Cardiac muscle cell (in vitro differentiated cells and primary cell): ENCODE data around the gene TLCD1. TPM values are rescaled to one million over a fixed set of nuclear protein-coding genes. Genes with fewer than 3 reads are reported as not detected.

Experiments
- DNase-seq, 2 donors: peaks; one replicate each; pipeline versions ENCODE4 v3.0.0 to v3.0.0-alpha.2; 2010 to 2017; ENCODE audit warnings: low read depth in 1 of 2, low spot score in 1 of 2
- H3K27ac ChIP-seq: fragments of 200-600 bp; sonication (generic); 2 replicates; pipeline ENCODE4 v1.5.1; 2016
- H3K27me3 ChIP-seq: fragments of 200-600 bp; sonication (generic); 2 replicates; pipeline ENCODE4 v1.6.0; 2016; ENCODE audit warnings: control low read depth
- H3K36me3 ChIP-seq: fragments of 200-600 bp; sonication (generic); 2 replicates; pipeline ENCODE4 v1.5.1; 2016; ENCODE audit warnings: control low read depth
- H3K4me1 ChIP-seq: fragments of 200-600 bp; sonication (generic); 2 replicates; pipeline ENCODE4 v1.8.1; 2017; ENCODE audit warnings: low read depth, mild to moderate bottlenecking, mixed run types
- H3K4me3 ChIP-seq: fragments of 200-600 bp; sonication (generic); 2 replicates; pipeline ENCODE4 v1.5.1; 2016; ENCODE audit warnings: mild to moderate bottlenecking
- H3K9me3 ChIP-seq: fragments of 200-600 bp; sonication (generic); 2 replicates; pipeline ENCODE4 v1.5.1; 2017; ENCODE audit warnings: low read depth, mild to moderate bottlenecking, control low read depth
- CTCF ChIP-seq: IDR thresholded peaks from 2 replicates; pipeline ENCODE4 v1.5.1; 2012; ENCODE audit warnings: low read depth, mild to moderate bottlenecking, low read length
- polyA plus RNA-seq: library from polyadenylated mRNA; unstranded; fragments of >200 nt; fragmentation: Nextera tagmentation; extraction: Ambion mirVana; gene quantifications from 2 replicates; pipeline ENCODE4 v1.2.1, GENCODE V29; 2016
- total RNA-seq: library from RNA; depleted of rRNA; stranded (reverse); fragments of >200 nt; gene quantifications from 2 replicates; pipeline ENCODE4 v1.2.3, GENCODE V29; 2016

TLCD1 gene
- total and polyA plus RNA-seq, 2 experiments from 2014 or later: 3.0 to 15.4 TPM

DNA sequence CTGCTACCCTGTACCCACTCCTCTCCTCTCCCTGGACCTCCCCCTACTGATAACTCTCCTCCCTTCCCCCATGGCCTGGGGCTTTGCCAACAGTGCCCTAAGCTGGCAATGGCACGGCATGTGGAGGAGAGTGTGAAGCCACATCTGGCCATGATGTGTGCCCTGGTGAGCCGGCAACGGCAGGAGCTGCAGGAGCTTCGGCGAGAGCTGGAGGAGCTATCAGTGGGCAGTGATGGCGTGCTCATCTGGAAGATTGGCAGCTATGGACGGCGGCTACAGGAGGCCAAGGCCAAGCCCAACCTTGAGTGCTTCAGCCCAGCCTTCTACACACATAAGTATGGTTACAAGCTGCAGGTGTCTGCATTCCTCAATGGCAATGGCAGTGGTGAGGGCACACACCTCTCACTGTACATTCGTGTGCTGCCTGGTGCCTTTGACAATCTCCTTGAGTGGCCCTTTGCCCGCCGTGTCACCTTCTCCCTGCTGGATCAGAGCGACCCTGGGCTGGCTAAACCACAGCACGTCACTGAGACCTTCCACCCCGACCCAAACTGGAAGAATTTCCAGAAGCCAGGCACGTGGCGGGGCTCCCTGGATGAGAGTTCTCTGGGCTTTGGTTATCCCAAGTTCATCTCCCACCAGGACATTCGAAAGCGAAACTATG lies 23.0 kb upstream of the TLCD1 start:
- no peak for TF ChIP-seq CTCF
- H3K9me3 ChIP-seq: no peaks in the 10 kb centered on the region
- peaks cover 15% of the 10 kb centered on the region for H3K4me1 ChIP-seq
- no peaks in the 10 kb centered on the region for H3K27me3 ChIP-seq
- DNase-seq: no peak
- peak overlapping the region; percentile 69 for H3K27ac ChIP-seq
- no peak overlapping the region for H3K4me3 ChIP-seq
- peaks cover 24% of the 10 kb centered on the region for H3K36me3 ChIP-seq

GRCh38 chr17:28747801-28748750 lies 22.0 kb upstream of the TLCD1 start:
- Histone ChIP-seq H3K27ac (peak overlapping the region; percentile 99), H3K9me3 (no peaks in the 10 kb centered on the region), H3K4me3 (no peak overlapping the region), H3K27me3 (no peaks in the 10 kb centered on the region), H3K4me1 (peaks cover 15% of the 10 kb centered on the region), H3K36me3 (peaks cover 24% of the 10 kb centered on the region)
- no peak for DNase-seq
- no peak for TF ChIP-seq CTCF

DNA sequence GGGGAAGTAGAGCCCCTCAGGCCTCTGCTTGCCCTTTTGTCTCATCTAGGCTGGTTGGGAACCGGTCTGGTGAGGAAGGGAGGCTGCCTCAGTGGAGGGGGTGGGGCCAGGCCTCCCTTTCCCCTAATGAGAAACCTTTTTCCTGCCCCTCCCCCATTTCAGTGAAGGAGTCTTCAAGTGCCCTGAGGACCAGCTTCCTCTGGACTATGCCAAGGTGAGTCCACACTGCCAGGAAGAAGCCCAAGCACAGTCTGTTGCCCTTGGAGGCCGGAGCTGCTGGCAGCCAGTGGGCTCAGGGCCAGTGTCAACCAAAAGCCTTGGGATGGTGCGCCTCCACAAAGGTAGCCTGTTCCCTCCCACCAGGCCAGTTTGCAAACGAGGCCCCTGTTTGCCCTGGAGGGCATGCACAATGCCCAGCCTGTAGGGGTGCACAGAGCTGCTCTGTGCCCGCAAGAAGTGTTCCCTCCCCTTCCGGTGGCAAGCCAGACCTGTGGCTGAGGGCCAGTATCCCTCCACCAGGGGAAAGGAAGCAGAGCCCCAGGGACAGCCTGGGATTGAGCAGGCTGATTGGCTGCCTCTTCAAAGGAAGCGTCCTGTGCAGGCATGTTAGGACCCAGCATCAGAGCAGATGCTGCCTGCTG lies 21.1 kb upstream of the TLCD1 start:
- no peak for TF ChIP-seq CTCF
- no peaks in the 10 kb centered on the region for H3K27me3 ChIP-seq
- H3K4me1 ChIP-seq: peaks cover 15% of the 10 kb centered on the region
- H3K4me3 ChIP-seq: no peak overlapping the region
- H3K9me3 ChIP-seq: no peaks in the 10 kb centered on the region
- peaks cover 24% of the 10 kb centered on the region for H3K36me3 ChIP-seq
- DNase-seq: no peak
- H3K27ac ChIP-seq: peak overlapping the region; percentile 99

DNA sequence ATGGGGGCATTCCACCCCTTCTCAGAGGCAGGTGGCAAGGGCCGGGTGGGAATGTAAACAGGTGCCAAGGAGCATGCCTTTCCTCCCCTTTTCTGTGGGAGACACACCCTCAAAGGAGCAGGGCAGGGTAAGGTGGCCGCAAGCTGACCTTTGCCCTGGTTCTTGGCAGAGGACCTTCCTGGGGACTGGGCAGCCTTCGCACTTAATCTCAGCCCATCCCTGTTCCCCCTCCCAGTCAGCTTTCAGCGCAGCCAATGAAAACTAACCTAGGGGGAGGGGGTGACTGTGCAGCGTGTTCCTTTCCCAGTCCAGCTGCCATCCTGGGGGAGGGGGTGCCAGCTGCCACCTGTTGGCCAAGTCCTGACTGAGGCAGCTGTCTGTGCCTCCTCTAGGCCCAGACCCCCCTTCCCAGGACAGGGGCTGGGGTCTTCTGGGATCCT lies 20.6 kb upstream of the TLCD1 start:
- H3K4me1 ChIP-seq: peaks cover 15% of the 10 kb centered on the region
- peaks cover 24% of the 10 kb centered on the region for H3K36me3 ChIP-seq

More for the DNA sequence above, 20.6 kb upstream of the TLCD1 start:
- no peak for TF ChIP-seq CTCF
- DNase-seq: no peak
- Histone ChIP-seq H3K4me3 (no peak overlapping the region), H3K9me3 (no peaks in the 10 kb centered on the region), H3K27ac (peak overlapping the region; percentile 99), H3K27me3 (no peaks in the 10 kb centered on the region)
